K562 (cell line): ENCODE data around the gene BACE1. TPM values are rescaled to one million over a fixed set of nuclear protein-coding genes. Genes with fewer than 3 reads are reported as not detected.

Experiments
- CBX1 ChIP-seq: sonication (generic); IDR thresholded peaks from 2 replicates; pipeline ENCODE4 v1.6.1; 2016; ENCODE audit warnings: antibody characterized with exemption, low read depth, mild to moderate bottlenecking
- CBX2 ChIP-seq: fragments of 200-600 bp; sonication (generic); IDR thresholded peaks from one replicate; pipeline ENCODE4 v1.6.1; 2012; ENCODE audit warnings: mild to moderate bottlenecking, low read length, inconsistent platforms; ENCODE audit not compliant: insufficient read depth, poor library complexity, severe bottlenecking
- CTCF ChIP-seq, 3 experiments: IDR thresholded peaks in 2 of 3; conservative IDR thresholded peaks in 1 of 3; 2 replicates each; pipeline ENCODE4 v1.5.1; 2011 to 2012; ENCODE audit warnings: low read length in 3 of 3, mild to moderate bottlenecking in 3 of 3, control low read depth in 2 of 3, improper control_type of control experiment in 1 of 3, inconsistent platforms in 1 of 3, low read depth in 1 of 3, mixed read lengths in 1 of 3, moderate library complexity in 1 of 3; ENCODE audit not compliant: insufficient read depth in 2 of 3
- ETV6 ChIP-seq, 3 experiments: fragments of 150-350 bp in 1 of 3; sonication (generic) in 1 of 3; formaldehyde crosslinking in 1 of 3; IDR thresholded peaks; 2 replicates each; pipeline versions ENCODE4 v1.6.1 to v1.8.0; 2014 to 2022; ENCODE audit warnings: borderline replicate concordance in 2 of 3, low read depth in 2 of 3, antibody characterized with exemption in 1 of 3, low read length in 1 of 3, mild to moderate bottlenecking in 1 of 3, missing genetic modification reagents in 1 of 3
- GABPB2 ChIP-seq: fragments of 250-450 bp; sonication (Bioruptor Pico); conservative IDR thresholded peaks from 2 replicates; pipeline ENCODE4 v1.5.1; 2021; ENCODE audit warnings: mild to moderate bottlenecking
- GATAD2A ChIP-seq: fragments of 450-650 bp; IDR thresholded peaks from 2 replicates; pipeline ENCODE4 v1.6.1; 2017
- GTF2E2 ChIP-seq: fragments of 200-800 bp; sonication (Bioruptor generic); IDR thresholded peaks from 2 replicates; pipeline ENCODE4 v1.6.1; 2016; ENCODE audit warnings: missing genetic modification characterization, missing compliant biosample characterization
- HDAC3 ChIP-seq: fragments of 450-650 bp; IDR thresholded peaks from 2 replicates; pipeline ENCODE4 v1.6.1; 2018; ENCODE audit warnings: borderline replicate concordance, mild to moderate bottlenecking, moderate library complexity; ENCODE audit not compliant: partially characterized antibody
- MBD2 ChIP-seq: sonication (generic); IDR thresholded peaks from 2 replicates; pipeline ENCODE4 v1.6.1; 2016; ENCODE audit warnings: low read depth, borderline replicate concordance
- MEF2D ChIP-seq: conservative IDR thresholded peaks from 2 replicates; pipeline ENCODE4 v1.6.1; 2016; ENCODE audit warnings: low read depth, missing genetic modification characterization, missing compliant biosample characterization
- NCOA1 ChIP-seq: fragments of 450-650 bp; IDR thresholded peaks from 2 replicates; pipeline ENCODE4 v1.6.1; 2016; ENCODE audit warnings: low read depth
- NFYB ChIP-seq: IDR thresholded peaks from 2 replicates; pipeline ENCODE4 v1.6.1; 2011; ENCODE audit warnings: mild to moderate bottlenecking, moderate library complexity; ENCODE audit not compliant: insufficient read length; ENCODE audit errors: extremely low read depth
- PATZ1 ChIP-seq: fragments of 250-450 bp; sonication (Bioruptor Pico); IDR thresholded peaks from 2 replicates; pipeline ENCODE4 v1.5.0; 2020; ENCODE audit warnings: mild to moderate bottlenecking, borderline replicate concordance
- RBM39 ChIP-seq: fragments of 200-400 bp; formaldehyde crosslinking; optimal IDR thresholded peaks from 2 replicates; pipeline ENCODE3; 2018; ENCODE audit warnings: low read depth, low read length
- RFX1 ChIP-seq: fragments of 450-650 bp; IDR thresholded peaks from 2 replicates; pipeline ENCODE4 v1.6.1; 2016; ENCODE audit warnings: mild to moderate bottlenecking, moderate library complexity
- SMC3 ChIP-seq: conservative IDR thresholded peaks from 2 replicates; pipeline ENCODE4 v1.6.1; 2011; ENCODE audit warnings: low read depth, low read length, improper control_type of control experiment; ENCODE audit not compliant: insufficient read depth
- SPI1 ChIP-seq: IDR thresholded peaks from 2 replicates; pipeline ENCODE4 v1.6.1; 2011; ENCODE audit warnings: low read depth, low read length, control low read depth, borderline replicate concordance
- USF1 ChIP-seq: sonication (generic); formaldehyde crosslinking; IDR thresholded peaks from 2 replicates; pipeline ENCODE4 v1.9.0; 2022; ENCODE audit warnings: mild to moderate bottlenecking, missing genetic modification reagents
- ZFP1 ChIP-seq: fragments of 450-650 bp; formaldehyde crosslinking; IDR thresholded peaks from 2 replicates; pipeline ENCODE4 v1.4.0; 2020; ENCODE audit warnings: mild to moderate bottlenecking, mixed read lengths
- ZNF24 ChIP-seq: fragments of 450-650 bp; IDR thresholded peaks from 2 replicates; pipeline ENCODE4 v1.6.1; 2016
- ZNF384 ChIP-seq: IDR thresholded peaks from 2 replicates; pipeline ENCODE4 v1.6.1; 2012; ENCODE audit warnings: low read depth, low read length, improper control_type of control experiment
- ZNF583 ChIP-seq: fragments of 250-450 bp; sonication (Bioruptor Pico); IDR thresholded peaks from 2 replicates; pipeline ENCODE4 v1.4.0; 2020
- ZNF695 ChIP-seq: fragments of 450-650 bp; formaldehyde crosslinking; IDR thresholded peaks from 2 replicates; pipeline ENCODE4 v1.4.0; 2020; ENCODE audit warnings: mild to moderate bottlenecking, moderate library complexity
- ZNF696 ChIP-seq: fragments of 250-450 bp; sonication (Bioruptor Pico); conservative IDR thresholded peaks from 2 replicates; pipeline ENCODE4 v1.4.0; 2020; ENCODE audit warnings: mild to moderate bottlenecking, moderate library complexity
- ZZZ3 ChIP-seq: fragments of 450-650 bp; IDR thresholded peaks from 2 replicates; pipeline ENCODE4 v1.6.1; 2016; ENCODE audit warnings: antibody characterized with exemption, mild to moderate bottlenecking, moderate library complexity
- polyA plus RNA-seq, 8 experiments: library from polyadenylated mRNA; depleted of rRNA in 4 of 8; stranded (reverse) in 5 of 8; unstranded in 3 of 8; fragments of >200 nt; fragmentation: Nextera tagmentation in 2 of 8; fragmentation: Illumina TruSeq in 1 of 8; extraction: Ambion mirVana in 2 of 8; extraction: Trizol in 1 of 8; gene quantifications; 2 replicates each; pipeline versions ENCODE4 v1.2.1 to v1.2.3, GENCODE V29; 2011 to 2014; ENCODE audit warnings: inconsistent platforms in 1 of 8, missing spikeins in 1 of 8
- total RNA-seq, 7 experiments: library from RNA; depleted of rRNA in 6 of 7; stranded (reverse); fragments of >200 nt in 6 of 7; fragmentation: Illumina TruSeq in 2 of 7; extraction: Trizol in 2 of 7; gene quantifications; 2 replicates each; pipeline versions ENCODE4 v1.2.1 to v1.2.3, GENCODE V29; 2011 to 2021; ENCODE audit warnings: low replicate concordance in 1 of 7

The BACE1 gene
- total and polyA plus RNA-seq, 9 of the 15 experiments (the other 6 are each of a cell fraction or from before 2014, with no cell fraction given): 0.01 to 0.25 (median 0.16) TPM; not detected in 5

GRCh38 chr11:117327567-117328374 lies 11.7 kb upstream of the BACE1 start, which contains the start of gene CEP164 (continued):
- TF ChIP-seq MEF2D (tag) (no peak), GTF2E2 (tag) (no peak; the same call in 1 of the 2 replicates), RFX1 (peak; percentile 96), CBX1 (peak; percentile 45; the same call in 1 of the 2 replicates), MBD2 (peak; percentile 96), RBM39 (no peak), SMC3 (no peak), GATAD2A (no peak), CTCF (IDR thresholded peaks at IDR 0.05 in 2 of 3, conservative IDR thresholded peaks at IDR 0.05 in 1 of 3; ENCODE audit: insufficient read depth in 2 of 3, low read depth in 1 of 3, low read length in 3 of 3) (no peak), CBX2 (no peak), ZNF695 (CRISPR knock-in tag) (no peak), SPI1 (peak; percentile 57; the same call in 1 of the 2 replicates), NFYB (peak; percentile 95), ZFP1 (CRISPR knock-in tag) (no peak), ETV6 (IDR thresholded peaks at IDR 0.05; ENCODE audit: borderline replicate concordance in 1 of 2, low read depth in 2 of 2, low read length in 1 of 2) (no peak), ETV6 (CRISPR knock-in tag; IDR thresholded peaks at IDR 0.05; ENCODE audit: borderline replicate concordance) (0 out of 2 replicates have a peak, but pooled peaks have one; percentile 58), ZNF583 (CRISPR knock-in tag) (no peak), NCOA1 (peak; percentile 24; the same call in 1 of the 2 replicates), ZNF384 (no peak), USF1 (no peak), PATZ1 (no peak), HDAC3 (no peak), GABPB2 (CRISPR knock-in tag) (no peak), ZZZ3 (no peak), ZNF696 (CRISPR knock-in tag) (no peak), ZNF24 (peak; percentile 33; the same call in 1 of the 2 replicates)
